HEK293 (cell line): ENCODE results near the gene IGFL2.
A peak's percentile ranks its signal among the peaks of the same experiment; 100 is the strongest.

ENCODE experiments used
- CTCF ChIA-PET: fragments of 350-600 bp; formaldehyde crosslinking; extraction: SDS; loops from one replicate; lab custom pipeline; 2021; ENCODE audit warnings: antibody characterized with exemption; lab: Yijun Ruan, JAX
- POLR2A ChIA-PET: fragments of 300-600 bp; formaldehyde crosslinking; extraction: SDS; loops from one replicate; lab custom pipeline; 2020; ENCODE audit warnings: antibody characterized with exemption, inconsistent platforms; lab: Yijun Ruan, JAX
- H3K27ac ChIP-seq: fragments of 200-500 bp; sonication (Bioruptor generic); 2 replicates; pipeline ENCODE4 v1.5.1; 2014; ENCODE audit warnings: low read depth, low read length, control low read depth, inconsistent platforms; ENCODE audit errors: extremely low read depth
- H3K36me3 ChIP-seq, 2 experiments: fragments of 200-500 bp in 1 of 2; sonication (Bioruptor generic) in 1 of 2; 1 replicate in 1 of 2; 2 replicates in 1 of 2; pipeline ENCODE4 v1.5.1; 2014 to 2017; ENCODE audit warnings: inconsistent platforms in 2 of 2, low read length in 2 of 2; ENCODE audit not compliant: control insufficient read depth in 2 of 2, insufficient read depth in 1 of 2
- H3K4me1 ChIP-seq: fragments of 200-500 bp; sonication (Bioruptor generic); 2 replicates; pipeline ENCODE4 v1.5.1; 2014; ENCODE audit warnings: mild to moderate bottlenecking, low read length, inconsistent platforms; ENCODE audit not compliant: control insufficient read depth, insufficient read depth
- H3K4me3 ChIP-seq: 2 replicates; pipeline ENCODE4 v1.5.1; 2011; ENCODE audit warnings: low read depth, mild to moderate bottlenecking, control low read depth, low read length, moderate library complexity
- H3K9me3 ChIP-seq: fragments of 200-500 bp; sonication (Bioruptor generic); 2 replicates; pipeline ENCODE4 v1.5.1; 2014; ENCODE audit warnings: low read depth, low read length, inconsistent platforms; ENCODE audit not compliant: control insufficient read depth, insufficient read depth
- GLI2 ChIP-seq: fragments of 450-650 bp; formaldehyde crosslinking; IDR thresholded peaks from 2 replicates; pipeline ENCODE4; 2017; ENCODE audit warnings: missing biosample characterization, missing genetic modification characterization, low read depth, borderline replicate concordance
- KLF8 ChIP-seq: fragments of 450-650 bp; formaldehyde crosslinking; IDR thresholded peaks from 2 replicates; pipeline ENCODE4 v1.5.1; 2016; ENCODE audit warnings: missing biosample characterization, missing genetic modification characterization
- MEIS1 ChIP-seq: sonication (generic); formaldehyde crosslinking; IDR thresholded peaks from 2 replicates; pipeline ENCODE4 v1.8.1; 2022; ENCODE audit warnings: missing genetic modification reagents, mild to moderate bottlenecking, borderline replicate concordance
- MYNN ChIP-seq: fragments of 450-650 bp; formaldehyde crosslinking; IDR thresholded peaks from 2 replicates; pipeline ENCODE4 v1.5.1; 2016; ENCODE audit warnings: missing biosample characterization, missing genetic modification characterization, borderline replicate concordance
- PRDM1 ChIP-seq: fragments of 450-650 bp; formaldehyde crosslinking; IDR thresholded peaks from 2 replicates; pipeline ENCODE4; 2016; ENCODE audit warnings: missing biosample characterization, missing genetic modification characterization
- ZBTB8A ChIP-seq: fragments of 450-650 bp; formaldehyde crosslinking; IDR thresholded peaks from 2 replicates; pipeline ENCODE4 v1.5.1; 2016; ENCODE audit warnings: missing biosample characterization, missing genetic modification characterization
- ZNF112 ChIP-seq: fragments of 450-650 bp; formaldehyde crosslinking; IDR thresholded peaks from 2 replicates; pipeline ENCODE4 v1.5.0; 2017; ENCODE audit warnings: missing biosample characterization, missing genetic modification characterization
- ZNF2 ChIP-seq: fragments of 450-650 bp; formaldehyde crosslinking; IDR thresholded peaks from 2 replicates; pipeline ENCODE4 v1.5.1; 2016; ENCODE audit warnings: missing biosample characterization, missing genetic modification characterization
- ZNF449 ChIP-seq: fragments of 450-650 bp; formaldehyde crosslinking; IDR thresholded peaks from 2 replicates; pipeline ENCODE4 v1.5.1; 2017; ENCODE audit warnings: missing biosample characterization, mild to moderate bottlenecking, missing genetic modification characterization, moderate library complexity
- ZNF558 ChIP-seq: fragments of 450-650 bp; formaldehyde crosslinking; IDR thresholded peaks from 2 replicates; pipeline ENCODE4 v1.5.1; 2016; ENCODE audit warnings: missing biosample characterization, missing genetic modification characterization
- ZNF596 ChIP-seq: fragments of 450-650 bp; IDR thresholded peaks from 2 replicates; pipeline ENCODE4 v1.5.0; 2018; ENCODE audit warnings: missing biosample characterization, mild to moderate bottlenecking, missing genetic modification characterization, moderate library complexity
- ZNF747 ChIP-seq: fragments of 450-650 bp; formaldehyde crosslinking; IDR thresholded peaks from 2 replicates; pipeline ENCODE4 v1.5.1; 2016; ENCODE audit warnings: missing biosample characterization, missing genetic modification characterization
- ZNF776 ChIP-seq: fragments of 450-650 bp; formaldehyde crosslinking; IDR thresholded peaks from 2 replicates; pipeline ENCODE4 v1.5.0; 2017; ENCODE audit warnings: missing biosample characterization, missing genetic modification characterization, borderline replicate concordance
- ZNF785 ChIP-seq: fragments of 450-650 bp; formaldehyde crosslinking; IDR thresholded peaks from 2 replicates; pipeline ENCODE4 v1.5.1; 2016; ENCODE audit warnings: missing biosample characterization, missing genetic modification characterization
- ZNF830 ChIP-seq: fragments of 450-650 bp; IDR thresholded peaks from 2 replicates; pipeline ENCODE4 v1.5.0; 2018; ENCODE audit warnings: missing biosample characterization, missing genetic modification characterization, low read depth, mild to moderate bottlenecking, moderate library complexity
- ZSCAN18 ChIP-seq: fragments of 450-650 bp; formaldehyde crosslinking; IDR thresholded peaks from 2 replicates; pipeline ENCODE4 v1.5.1; 2016; ENCODE audit warnings: missing biosample characterization, missing genetic modification characterization
- ZXDB ChIP-seq: fragments of 450-650 bp; formaldehyde crosslinking; IDR thresholded peaks from 2 replicates; pipeline ENCODE4 v1.5.1; 2016; ENCODE audit warnings: missing biosample characterization, missing genetic modification characterization
- TF ChIP-seq, protein P1 (sequence below): fragments of 450-650 bp; formaldehyde crosslinking; IDR thresholded peaks from 2 replicates; pipeline ENCODE4 v1.5.1; 2016; ENCODE audit warnings: missing biosample characterization, missing genetic modification characterization
- TF ChIP-seq, protein P2 (sequence below): fragments of 450-650 bp; formaldehyde crosslinking; IDR thresholded peaks from 2 replicates; pipeline ENCODE4 v1.5.1; 2016; ENCODE audit warnings: missing biosample characterization, missing genetic modification characterization, low read depth

IGFL2 gene

GRCh38 chr19:46204008-46204407 is 56.0 kb downstream of the IGFL2 start:
- Histone ChIP-seq H3K9me3 (no peaks in the 10 kb centered on the region), H3K4me1 (no peaks in the 10 kb centered on the region), H3K36me3 (no peaks in the 10 kb centered on the region), H3K27ac (no peak overlapping the region), H3K4me3 (no peak overlapping the region)
- TF ChIP-seq ZNF776 (tag by site-specific recombination), result no peak
- no peak for TF ChIP-seq MYNN
- TF ChIP-seq ZNF2, result no peak
- TF ChIP-seq GLI2 (tag by site-specific recombination), result no peak
- no peak for TF ChIP-seq ZNF747 (tag by site-specific recombination)
- TF ChIP-seq ZSCAN18, result no peak
- TF ChIP-seq MEIS1 (CRISPR knock-in tag), result no peak
- no peak for TF ChIP-seq ZNF785 (tag by site-specific recombination)
- no peak for TF ChIP-seq ZNF558 (tag by site-specific recombination)
- TF ChIP-seq, protein P1, sequence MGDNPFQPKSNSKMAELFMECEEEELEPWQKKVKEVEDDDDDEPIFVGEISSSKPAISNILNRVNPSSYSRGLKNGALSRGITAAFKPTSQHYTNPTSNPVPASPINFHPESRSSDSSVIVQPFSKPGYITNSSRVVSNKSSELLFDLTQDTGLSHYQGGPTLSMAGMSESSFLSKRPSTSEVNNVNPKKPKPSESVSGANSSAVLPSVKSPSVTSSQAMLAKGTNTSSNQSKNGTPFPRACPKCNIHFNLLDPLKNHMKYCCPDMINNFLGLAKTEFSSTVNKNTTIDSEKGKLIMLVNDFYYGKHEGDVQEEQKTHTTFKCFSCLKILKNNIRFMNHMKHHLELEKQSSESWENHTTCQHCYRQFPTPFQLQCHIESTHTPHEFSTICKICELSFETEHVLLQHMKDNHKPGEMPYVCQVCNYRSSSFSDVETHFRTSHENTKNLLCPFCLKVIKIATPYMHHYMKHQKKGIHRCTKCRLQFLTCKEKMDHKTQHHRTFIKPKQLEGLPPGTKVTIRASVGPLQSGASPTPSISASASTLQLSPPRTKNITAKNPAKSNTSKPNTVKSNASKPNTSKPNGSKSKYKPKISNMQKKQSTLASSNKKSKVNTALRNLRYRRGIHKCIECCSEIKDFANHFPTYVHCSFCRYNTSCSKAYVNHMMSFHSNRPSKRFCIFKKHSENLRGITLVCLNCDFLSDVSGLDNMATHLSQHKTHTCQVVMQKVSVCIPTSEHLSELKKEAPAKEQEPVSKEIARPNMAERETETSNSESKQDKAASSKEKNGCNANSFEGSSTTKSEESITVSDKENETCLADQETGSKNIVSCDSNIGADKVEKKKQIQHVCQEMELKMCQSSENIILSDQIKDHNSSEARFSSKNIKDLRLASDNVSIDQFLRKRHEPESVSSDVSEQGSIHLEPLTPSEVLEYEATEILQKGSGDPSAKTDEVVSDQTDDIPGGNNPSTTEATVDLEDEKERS (tag by site-specific recombination), result no peak
- no peak for TF ChIP-seq ZBTB8A
- no peak for TF ChIP-seq KLF8 (tag by site-specific recombination)
- no peak for TF ChIP-seq ZNF112
- no peak for TF ChIP-seq ZNF449 (tag by site-specific recombination)
- TF ChIP-seq ZXDB (tag by site-specific recombination), result no peak
- ChIA-PET CTCF (interaction anchor here (1.7 kb wide), 1 partner anchor 61 kb away, joined by 4 read pairs; no protein-coding TSS in a partner anchor), POLR2A (no interaction called here)

- Histone ChIP-seq H3K36me3 (no peaks in the 10 kb centered on the region), H3K4me1 (no peaks in the 10 kb centered on the region), H3K27ac (no peak overlapping the region), H3K9me3 (no peaks in the 10 kb centered on the region), H3K4me3 (no peak overlapping the region)
- 0 out of 2 replicates have a peak, but pooled peaks have one; percentile 31 for TF ChIP-seq ZNF596 (tag by site-specific recombination)
- TF ChIP-seq PRDM1, result 0 out of 2 replicates have a peak, but pooled peaks have one; percentile 19
- TF ChIP-seq ZNF830 (tag by site-specific recombination), result no peak
- TF ChIP-seq, protein P2, sequence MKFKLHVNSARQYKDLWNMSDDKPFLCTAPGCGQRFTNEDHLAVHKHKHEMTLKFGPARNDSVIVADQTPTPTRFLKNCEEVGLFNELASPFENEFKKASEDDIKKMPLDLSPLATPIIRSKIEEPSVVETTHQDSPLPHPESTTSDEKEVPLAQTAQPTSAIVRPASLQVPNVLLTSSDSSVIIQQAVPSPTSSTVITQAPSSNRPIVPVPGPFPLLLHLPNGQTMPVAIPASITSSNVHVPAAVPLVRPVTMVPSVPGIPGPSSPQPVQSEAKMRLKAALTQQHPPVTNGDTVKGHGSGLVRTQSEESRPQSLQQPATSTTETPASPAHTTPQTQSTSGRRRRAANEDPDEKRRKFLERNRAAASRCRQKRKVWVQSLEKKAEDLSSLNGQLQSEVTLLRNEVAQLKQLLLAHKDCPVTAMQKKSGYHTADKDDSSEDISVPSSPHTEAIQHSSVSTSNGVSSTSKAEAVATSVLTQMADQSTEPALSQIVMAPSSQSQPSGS, result no peak
- ChIA-PET POLR2A (no interaction called here), CTCF (interaction anchor here (0.6 to 3.0 kb wide), 6 partner anchors 15 to 548 kb away, joined by 3 to 11 read pairs (median 4); partner anchors contain the start of gene PPP5C)
Observed at GRCh38 chr19:46205183-46205984, 57.3 kb downstream of the IGFL2 start.
